ENCODE measurements around the gene TRIM25.

Gene TRIM25

DNA sequence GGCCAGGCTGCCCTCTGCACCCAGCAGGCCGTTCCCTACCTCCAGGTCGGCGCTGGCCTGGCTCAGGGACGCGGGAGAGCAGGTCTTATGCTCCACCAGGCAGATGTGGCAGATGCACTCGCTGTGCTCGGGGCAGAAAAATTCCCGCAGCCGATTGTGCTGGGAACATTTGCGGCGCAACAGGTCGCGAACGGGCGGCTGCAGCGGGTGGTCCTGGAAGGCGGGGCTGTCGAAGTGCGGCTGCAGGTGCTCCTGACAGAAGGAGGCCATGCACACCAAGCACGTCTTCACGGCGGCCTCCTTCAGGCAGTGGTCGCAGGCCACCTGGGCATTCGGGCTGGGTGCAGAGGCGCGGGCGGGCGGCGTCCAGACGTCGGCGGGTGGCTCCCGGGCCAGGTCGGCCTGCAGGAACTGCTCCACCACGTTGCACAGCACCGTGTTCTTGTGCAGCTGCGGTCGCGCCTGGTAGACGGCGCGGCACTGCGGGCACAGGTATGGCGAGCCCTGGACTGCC is 439 bp downstream of the TRIM25 start:
- peak; percentile 25 for DNase-seq (ENCODE audit: low read depth)

DNA sequence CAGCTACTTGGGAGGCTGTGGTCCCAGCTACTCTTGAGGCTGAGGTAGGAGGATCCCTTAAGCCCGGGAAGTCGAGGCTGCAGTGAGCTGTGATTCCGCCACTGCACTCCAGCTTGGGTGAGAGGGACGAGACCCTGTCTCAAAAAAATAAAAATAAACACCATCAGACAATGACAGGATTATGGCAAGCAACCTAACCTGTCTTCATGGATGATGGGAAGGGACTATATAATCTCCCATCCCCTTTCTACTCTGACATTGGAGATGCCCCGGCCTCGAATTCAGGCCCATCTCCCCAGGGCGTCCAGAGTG is 893 bp downstream of the TRIM25 start:
- DNase-seq (ENCODE audit: low read depth) = no peak
- TF ChIP-seq, protein P1, sequence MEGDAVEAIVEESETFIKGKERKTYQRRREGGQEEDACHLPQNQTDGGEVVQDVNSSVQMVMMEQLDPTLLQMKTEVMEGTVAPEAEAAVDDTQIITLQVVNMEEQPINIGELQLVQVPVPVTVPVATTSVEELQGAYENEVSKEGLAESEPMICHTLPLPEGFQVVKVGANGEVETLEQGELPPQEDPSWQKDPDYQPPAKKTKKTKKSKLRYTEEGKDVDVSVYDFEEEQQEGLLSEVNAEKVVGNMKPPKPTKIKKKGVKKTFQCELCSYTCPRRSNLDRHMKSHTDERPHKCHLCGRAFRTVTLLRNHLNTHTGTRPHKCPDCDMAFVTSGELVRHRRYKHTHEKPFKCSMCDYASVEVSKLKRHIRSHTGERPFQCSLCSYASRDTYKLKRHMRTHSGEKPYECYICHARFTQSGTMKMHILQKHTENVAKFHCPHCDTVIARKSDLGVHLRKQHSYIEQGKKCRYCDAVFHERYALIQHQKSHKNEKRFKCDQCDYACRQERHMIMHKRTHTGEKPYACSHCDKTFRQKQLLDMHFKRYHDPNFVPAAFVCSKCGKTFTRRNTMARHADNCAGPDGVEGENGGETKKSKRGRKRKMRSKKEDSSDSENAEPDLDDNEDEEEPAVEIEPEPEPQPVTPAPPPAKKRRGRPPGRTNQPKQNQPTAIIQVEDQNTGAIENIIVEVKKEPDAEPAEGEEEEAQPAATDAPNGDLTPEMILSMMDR (conservative IDR thresholded peaks at IDR 0.05; ENCODE audit: low read depth, low read length) = no peak
- peak overlapping the region; percentile 99 for H3K4me3 ChIP-seq (ENCODE audit: low read depth, low read length)

More for the DNA sequence above, 439 bp downstream of the TRIM25 start:
- TF ChIP-seq, protein P1 (conservative IDR thresholded peaks at IDR 0.05; ENCODE audit: low read depth, low read length) = no peak
- peak overlapping the region; percentile 99 for H3K4me3 ChIP-seq (ENCODE audit: low read depth, low read length)

DNA sequence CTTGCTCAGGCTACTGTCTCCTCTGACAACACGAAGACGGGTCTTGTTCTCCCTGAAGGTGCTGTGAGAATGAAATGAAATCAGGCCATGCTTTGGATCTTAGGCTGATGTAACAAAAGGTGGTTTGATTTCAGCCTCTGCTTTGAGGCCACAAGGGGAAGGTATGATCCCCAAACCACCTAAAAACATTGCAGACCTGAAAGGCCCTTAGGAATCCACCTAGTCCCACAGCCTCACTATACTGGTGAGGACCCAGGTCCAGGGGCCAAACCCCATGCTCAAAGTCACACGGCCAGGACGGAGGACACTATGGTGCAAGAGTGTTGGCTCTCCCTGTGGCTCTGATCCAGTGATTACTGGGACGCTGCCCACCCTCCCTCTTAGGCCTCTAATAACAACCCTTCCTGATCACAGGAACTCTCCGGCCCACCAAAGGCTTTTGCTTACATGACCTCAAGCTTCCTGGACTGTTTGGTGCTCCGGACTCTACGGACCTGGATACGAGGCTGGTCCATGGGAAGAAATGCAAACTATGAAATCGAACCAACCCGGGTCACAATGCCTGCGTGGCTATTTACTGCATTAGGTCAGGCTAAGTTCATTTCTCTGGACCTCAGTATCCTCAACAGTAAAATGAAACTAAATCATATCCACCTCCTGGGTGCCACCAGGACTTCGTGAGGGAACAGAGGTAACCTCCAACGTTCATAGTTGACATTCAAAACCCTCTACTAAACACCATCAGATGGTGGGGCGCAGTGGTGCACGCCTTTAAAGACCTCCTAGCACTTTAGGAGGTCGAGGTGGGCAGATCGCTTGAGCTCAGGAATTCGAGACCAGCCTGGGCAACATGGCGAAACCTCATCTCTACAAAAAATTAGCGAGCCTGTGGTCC is 1.5 kb downstream of the TRIM25 start:
- H3K4me3 ChIP-seq (ENCODE audit: low read depth, low read length) = peak overlapping the region; percentile 99
- TF ChIP-seq, protein P1 (conservative IDR thresholded peaks at IDR 0.05; ENCODE audit: low read depth, low read length) = no peak
- DNase-seq (ENCODE audit: low read depth) = peak; percentile 9

DNA sequence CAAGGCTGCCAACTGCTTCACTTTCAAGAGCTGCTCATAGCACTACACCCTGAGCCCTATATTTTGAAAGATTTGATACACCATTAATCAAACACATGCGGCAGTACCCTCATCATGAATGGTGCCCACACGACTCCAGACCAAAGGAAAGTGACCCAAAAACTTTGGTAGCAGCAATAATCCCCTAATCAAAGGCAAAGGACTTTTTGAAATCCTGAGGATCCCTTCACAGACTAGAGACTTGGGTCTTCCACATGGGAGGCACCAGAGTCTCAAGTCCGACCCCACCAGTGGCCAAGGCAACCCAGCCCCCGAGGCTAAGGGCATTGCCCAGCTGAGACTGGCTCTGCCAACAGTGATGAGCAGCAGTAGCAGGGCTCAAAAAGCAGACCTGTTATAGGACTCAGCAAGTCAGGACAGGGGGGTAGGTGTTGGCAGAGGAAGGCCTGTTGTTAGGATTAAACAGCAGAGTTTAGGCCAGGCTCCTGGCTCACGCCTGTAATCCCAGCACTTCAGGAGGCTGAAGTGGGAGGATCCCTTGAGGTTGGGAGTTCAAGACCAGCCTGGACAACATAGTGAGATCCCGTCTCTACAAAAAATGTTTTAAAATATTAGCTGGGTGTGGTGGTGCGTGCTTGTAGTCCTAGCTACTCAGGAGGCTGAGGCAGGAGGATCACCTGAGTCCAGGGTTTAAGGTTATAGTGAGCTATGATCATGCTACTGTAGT is 3.2 kb downstream of the TRIM25 start:
- DNase-seq (ENCODE audit: low read depth) = no peak
- H3K4me3 ChIP-seq (ENCODE audit: low read depth, low read length) = no peak overlapping the region
- TF ChIP-seq, protein P1 (conservative IDR thresholded peaks at IDR 0.05; ENCODE audit: low read depth, low read length) = no peak

DNA sequence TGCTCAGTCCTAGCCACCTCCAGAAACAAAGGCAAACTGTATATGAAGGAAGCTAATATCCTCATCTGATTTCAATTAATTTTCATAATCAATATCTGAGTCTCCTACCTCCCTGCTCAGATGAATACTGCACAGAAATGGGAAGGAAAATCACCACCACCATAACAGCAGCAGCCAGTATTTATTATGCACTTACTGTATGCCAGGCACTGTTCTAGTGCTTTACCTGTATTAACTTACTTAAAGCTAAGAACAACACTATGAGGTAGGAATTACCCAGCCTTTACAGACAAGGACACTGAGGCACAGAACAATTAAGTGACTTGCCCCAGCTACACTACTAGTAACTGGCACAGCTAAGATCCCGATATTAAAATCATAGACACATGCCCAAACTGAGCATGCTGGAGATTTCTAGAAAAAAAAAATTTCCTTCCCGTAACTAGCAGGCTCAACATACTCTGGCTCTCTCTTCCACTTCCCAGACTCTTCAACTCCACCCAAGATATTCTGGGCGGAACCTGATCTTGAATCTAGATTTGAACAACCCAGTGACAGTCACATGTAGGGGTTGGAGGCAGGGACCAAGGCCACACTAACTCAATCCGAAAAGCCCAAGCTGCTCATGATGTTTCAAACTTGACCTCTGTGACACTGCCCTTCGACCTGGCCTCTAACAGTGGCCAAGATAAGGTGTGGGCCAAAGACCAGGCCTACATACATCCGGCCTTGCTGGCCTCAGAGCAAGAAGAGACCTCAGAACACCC is 3.9 kb downstream of the TRIM25 start:
- TF ChIP-seq, protein P1 (conservative IDR thresholded peaks at IDR 0.05; ENCODE audit: low read depth, low read length) = no peak
- no peak overlapping the region for H3K4me3 ChIP-seq (ENCODE audit: low read depth, low read length)
- DNase-seq (ENCODE audit: low read depth) = no peak

DNA sequence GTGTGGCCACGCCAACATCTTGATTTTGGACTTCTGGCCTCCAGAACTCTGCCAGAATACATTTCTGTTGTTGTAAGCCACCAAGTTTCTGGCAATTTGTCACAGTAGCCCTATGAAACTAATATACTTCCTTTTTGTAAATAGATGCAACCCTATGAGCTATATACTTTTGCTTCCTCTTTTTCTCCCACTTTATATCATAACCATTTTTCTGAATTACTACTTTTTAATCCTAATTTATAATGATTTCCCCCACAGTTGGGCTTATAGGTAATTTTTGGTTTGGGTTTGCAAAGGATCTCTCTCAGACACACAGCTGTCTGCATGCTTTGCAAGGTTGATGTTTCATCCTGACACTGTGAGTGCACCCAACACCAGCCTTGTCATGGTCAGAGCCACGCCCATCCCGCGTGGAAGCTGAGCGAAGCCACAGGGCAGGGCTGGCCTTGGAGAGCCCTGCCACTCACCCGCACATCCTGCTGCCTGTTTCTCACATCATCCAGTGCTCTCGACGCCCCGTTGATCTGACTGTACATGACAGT is 5.8 kb downstream of the TRIM25 start:
- no peak for DNase-seq (ENCODE audit: low read depth)

More for the DNA sequence above, 5.8 kb downstream of the TRIM25 start:
- no peak overlapping the region for H3K4me3 ChIP-seq (ENCODE audit: low read depth, low read length)
- TF ChIP-seq, protein P1 (conservative IDR thresholded peaks at IDR 0.05; ENCODE audit: low read depth, low read length) = no peak

Data from choroid plexus epithelial cell (primary cell).